Measurements from ENCODE around the gene ARAP1. TPM values are rescaled to one million over a fixed set of nuclear protein-coding genes. Genes with fewer than 3 reads are reported as not detected.

ARAP1 gene
- polyA plus RNA-seq, 1 donor from 2014 or later, result 3.5 TPM

GRCh38 chr11:72770799-72771198 is 18.6 kb upstream of the ARAP1 start:
- Histone ChIP-seq H3K27ac (ENCODE audit: low read length) (no peak overlapping the region), H3K4me2 (ENCODE audit: low read length) (no peak overlapping the region), H2AFZ (ENCODE audit: low read depth, low read length) (no peak overlapping the region), H3K27me3 (ENCODE audit: insufficient read depth, low read depth, low read length) (no peaks in the 10 kb centered on the region), H3K9me3 (ENCODE audit: low read length) (no peaks in the 10 kb centered on the region), H4K20me1 (ENCODE audit: insufficient read depth) (no peaks in the 10 kb centered on the region), H3K36me3 (ENCODE audit: insufficient read depth, low read length) (no peaks in the 10 kb centered on the region), H3K79me2 (replicated peaks; ENCODE audit: insufficient read depth, low read length) (no peaks in the 10 kb centered on the region), H3K4me3 (ENCODE audit: low read length) (no peak overlapping the region), H3K9ac (ENCODE audit: low read length) (no peak overlapping the region), H3F3A (ENCODE audit: insufficient read depth, low read length, poor library complexity, severe bottlenecking) (no peaks in the 10 kb centered on the region), H3K9me2 (ENCODE audit: insufficient read depth, low read length) (no peaks in the 10 kb centered on the region)
- TF ChIP-seq RAD21 (conservative IDR thresholded peaks at IDR 0.05) (no peak), SMC3 (conservative IDR thresholded peaks at IDR 0.05; ENCODE audit: poor library complexity) (no peak), EP300 (conservative IDR thresholded peaks at IDR 0.05; ENCODE audit: poor library complexity, severe bottlenecking) (no peak), MXI1 (conservative IDR thresholded peaks at IDR 0.05; ENCODE audit: poor library complexity, severe bottlenecking) (no peak), CTCF (IDR thresholded peaks at IDR 0.05; ENCODE audit: poor library complexity, severe bottlenecking) (no peak), TAF1 (IDR thresholded peaks at IDR 0.05; ENCODE audit: low read depth) (no peak), REST (IDR thresholded peaks at IDR 0.05; ENCODE audit: borderline replicate concordance) (no peak), POLR2AphosphoS5 (IDR thresholded peaks at IDR 0.05) (no peak)

- H3K9me2 ChIP-seq (ENCODE audit: insufficient read depth, low read length), result no peaks in the 10 kb centered on the region
- H3K27me3 ChIP-seq (ENCODE audit: insufficient read depth, low read depth, low read length), result no peaks in the 10 kb centered on the region
- H3K9me3 ChIP-seq (ENCODE audit: low read length), result no peaks in the 10 kb centered on the region
- no peaks in the 10 kb centered on the region for H3K79me2 ChIP-seq (replicated peaks; ENCODE audit: insufficient read depth, low read length)
- H3K36me3 ChIP-seq (ENCODE audit: insufficient read depth, low read length), result no peaks in the 10 kb centered on the region
- no peak overlapping the region for H2AFZ ChIP-seq (ENCODE audit: low read depth, low read length)
- H3K4me3 ChIP-seq (ENCODE audit: low read length), result no peak overlapping the region
- H3F3A ChIP-seq (ENCODE audit: insufficient read depth, low read length, poor library complexity, severe bottlenecking), result no peaks in the 10 kb centered on the region
- H3K27ac ChIP-seq (ENCODE audit: low read length), result no peak overlapping the region
- H3K9ac ChIP-seq (ENCODE audit: low read length), result no peak overlapping the region
- TF ChIP-seq EP300 (conservative IDR thresholded peaks at IDR 0.05; ENCODE audit: poor library complexity, severe bottlenecking) (no peak), CTCF (IDR thresholded peaks at IDR 0.05; ENCODE audit: poor library complexity, severe bottlenecking) (no peak), REST (IDR thresholded peaks at IDR 0.05; ENCODE audit: borderline replicate concordance) (no peak), MXI1 (conservative IDR thresholded peaks at IDR 0.05; ENCODE audit: poor library complexity, severe bottlenecking) (no peak), POLR2AphosphoS5 (IDR thresholded peaks at IDR 0.05) (no peak), RAD21 (conservative IDR thresholded peaks at IDR 0.05) (no peak), SMC3 (conservative IDR thresholded peaks at IDR 0.05; ENCODE audit: poor library complexity) (no peak), EZH2 (IDR thresholded peaks at IDR 0.05; ENCODE audit: borderline replicate concordance, insufficient read depth, low read length, poor library complexity, severe bottlenecking) (no peak)
- H4K20me1 ChIP-seq (ENCODE audit: insufficient read depth), result no peaks in the 10 kb centered on the region
- no peak overlapping the region for H3K4me2 ChIP-seq (ENCODE audit: low read length)
Measured at GRCh38 chr11:72769680-72770079, 17.5 kb upstream of the ARAP1 start.

Data from neural cell (in vitro differentiated cells).